Measurements from ENCODE around the gene TBX2. TPM values are rescaled to one million over a fixed set of nuclear protein-coding genes. Genes with fewer than 3 reads are reported as not detected.

TBX2 gene
- total RNA-seq, 1 experiment from 2014 or later, result not detected

GRCh38 chr17:61415374-61416210 is 15.9 kb downstream of the TBX2 start:
- Histone ChIP-seq H4K5ac (ENCODE audit: insufficient read length, low read depth, low read length) (no peak overlapping the region), H4K91ac (ENCODE audit: insufficient read length, low read depth, low read length) (no peak overlapping the region), H3K4me2 (ENCODE audit: insufficient read depth, insufficient read length, low read length) (no peak overlapping the region), H3K4ac (ENCODE audit: low read depth, low read length) (no peak overlapping the region), H3K9ac (ENCODE audit: extremely low read depth, insufficient read length, low read length) (no peak overlapping the region), H2AK5ac (ENCODE audit: insufficient read length, low read length) (no peak overlapping the region), H4K20me1 (ENCODE audit: control insufficient read depth, insufficient read depth, insufficient read length) (no peaks in the 10 kb centered on the region), H3K27me3 (ENCODE audit: insufficient read depth, low read length) (peaks cover 20% of the 10 kb centered on the region), H3K27ac (ENCODE audit: insufficient read length, low read depth, low read length) (no peak overlapping the region), H2AFZ (ENCODE audit: low read length) (no peak overlapping the region), H3K79me1 (ENCODE audit: insufficient read depth, low read depth, low read length, poor library complexity, severe bottlenecking) (no peaks in the 10 kb centered on the region), H3K4me1 (ENCODE audit: insufficient read depth, low read length) (peaks cover 2% of the 10 kb centered on the region; the same call in 1 of the 2 replicates), H3K23ac (ENCODE audit: insufficient read length, low read depth, low read length) (no peak overlapping the region), H2BK15ac (ENCODE audit: low read depth, low read length) (no peak overlapping the region), H2BK12ac (ENCODE audit: insufficient read length, low read depth, low read length) (no peak overlapping the region), H2BK5ac (ENCODE audit: insufficient read length, low read length) (no peak overlapping the region), H3K9me3 (ENCODE audit: control insufficient read depth, low read depth, low read length) (no peaks in the 10 kb centered on the region), H3T11ph (ENCODE audit: low read length) (no peak overlapping the region), H3K18ac (ENCODE audit: insufficient read length, low read depth, low read length) (no peak overlapping the region), H3K14ac (ENCODE audit: insufficient read depth, low read length) (no peak overlapping the region), H2BK120ac (ENCODE audit: low read depth, low read length, poor library complexity, severe bottlenecking) (no peak overlapping the region), H4K8ac (replicated peaks; ENCODE audit: insufficient read length, low read depth, low read length) (no peak overlapping the region), H3K56ac (ENCODE audit: insufficient read length, low read depth, low read length) (no peak overlapping the region), H2BK20ac (ENCODE audit: low read depth, low read length, poor library complexity, severe bottlenecking) (no peak overlapping the region), H3K79me2 (ENCODE audit: insufficient read depth, low read length) (no peaks in the 10 kb centered on the region), H3K23me2 (ENCODE audit: insufficient read length, low read depth, low read length, poor library complexity, severe bottlenecking) (peaks cover 16% of the 10 kb centered on the region)
- Mint-ChIP-seq H3K27me3 (ENCODE audit: low read depth) (peaks cover 80% of the 10 kb centered on the region), H3K4me1 (peaks cover 12 to 16% of the 10 kb centered on the region in 2 experiments), H3K36me3 (ENCODE audit: insufficient read depth in 1 of 3, low read depth in 3 of 3) (no peaks in the 10 kb centered on the region; a peak in 1 of 7 replicates), H3K9me3 (no peaks in the 10 kb centered on the region), H3K27ac (no peak overlapping the region), H3K4me3 (no peak overlapping the region)
- no peak for TF ChIP-seq CTCF (conservative IDR thresholded peaks at IDR 0.05)
- WGBS (ENCODE audit: extremely low coverage, insufficient read length, low lambda C conversion rate), result no CpG with 5 or more reads among the region's 6 CpGs
- no peak for DNase-seq

All from H9 (cell line).